Measurements from ENCODE around the gene RAPGEFL1.

The RAPGEFL1 gene

GRCh38 chr17:40145476-40145875 lies 31.8 kb upstream of the RAPGEFL1 start:
- peaks cover 25% of the 10 kb centered on the region for H4K20me1 ChIP-seq (ENCODE audit: insufficient read depth, low read length, poor library complexity, severe bottlenecking)
- no peaks in the 10 kb centered on the region for H3K27me3 ChIP-seq (ENCODE audit: insufficient read depth, low read length, poor library complexity, severe bottlenecking)
- H3K9me3 ChIP-seq (ENCODE audit: insufficient read depth, low read depth, low read length): no peaks in the 10 kb centered on the region
- no peak overlapping the region for H3K9ac ChIP-seq (ENCODE audit: low read depth, low read length, poor library complexity, severe bottlenecking)
- TF ChIP-seq CTCF (conservative IDR thresholded peaks at IDR 0.05; ENCODE audit: low read length): no peak
- no peak for TF ChIP-seq EZH2phosphoT487 (IDR thresholded peaks at IDR 0.05; ENCODE audit: borderline replicate concordance)
- H3K79me2 ChIP-seq (ENCODE audit: insufficient read depth, low read length): peaks cover 69% of the 10 kb centered on the region
- no peak overlapping the region for H3K4me3 ChIP-seq (ENCODE audit: low read length, poor library complexity, severe bottlenecking)
- peaks cover 22% of the 10 kb centered on the region; the same call in 1 of the 2 replicates for H3K36me3 ChIP-seq (ENCODE audit: insufficient read depth, low read length)
- no peaks in the 10 kb centered on the region for H3K9me2 ChIP-seq (replicated peaks; ENCODE audit: low read depth, low read length)
- H3F3A ChIP-seq (ENCODE audit: low read depth): no peaks in the 10 kb centered on the region
- H3K4me2 ChIP-seq (ENCODE audit: low read depth, low read length, poor library complexity, severe bottlenecking): no peak overlapping the region
- H2AFZ ChIP-seq (ENCODE audit: low read length): no peak overlapping the region
- H3K4me1 ChIP-seq (ENCODE audit: insufficient read depth, low read length, poor library complexity, severe bottlenecking): peaks cover 31% of the 10 kb centered on the region

GRCh38 chr17:40148527-40148926 lies 28.7 kb upstream of the RAPGEFL1 start:
- Histone ChIP-seq H3K9me3 (ENCODE audit: insufficient read depth, low read depth, low read length) (no peaks in the 10 kb centered on the region), H3K9ac (ENCODE audit: low read depth, low read length, poor library complexity, severe bottlenecking) (no peak overlapping the region), H3F3A (ENCODE audit: low read depth) (no peaks in the 10 kb centered on the region), H2AFZ (ENCODE audit: low read length) (no peak overlapping the region), H3K36me3 (ENCODE audit: insufficient read depth, low read length) (peaks cover 36% of the 10 kb centered on the region; the same call in 1 of the 2 replicates), H3K4me2 (ENCODE audit: low read depth, low read length, poor library complexity, severe bottlenecking) (peak overlapping the region; percentile 59), H3K9me2 (replicated peaks; ENCODE audit: low read depth, low read length) (no peaks in the 10 kb centered on the region), H3K27me3 (ENCODE audit: insufficient read depth, low read length, poor library complexity, severe bottlenecking) (no peaks in the 10 kb centered on the region), H3K4me3 (ENCODE audit: low read length, poor library complexity, severe bottlenecking) (no peak overlapping the region), H3K79me2 (ENCODE audit: insufficient read depth, low read length) (peaks cover 71% of the 10 kb centered on the region), H3K4me1 (ENCODE audit: insufficient read depth, low read length, poor library complexity, severe bottlenecking) (peaks cover 20% of the 10 kb centered on the region), H4K20me1 (ENCODE audit: insufficient read depth, low read length, poor library complexity, severe bottlenecking) (peaks cover 34% of the 10 kb centered on the region)
- TF ChIP-seq EZH2phosphoT487 (IDR thresholded peaks at IDR 0.05; ENCODE audit: borderline replicate concordance) (no peak), CTCF (conservative IDR thresholded peaks at IDR 0.05; ENCODE audit: low read length) (no peak)

- peaks cover 37% of the 10 kb centered on the region for H4K20me1 ChIP-seq (ENCODE audit: insufficient read depth, low read length, poor library complexity, severe bottlenecking)
- H3K9ac ChIP-seq (ENCODE audit: low read depth, low read length, poor library complexity, severe bottlenecking): no peak overlapping the region
- H3K27me3 ChIP-seq (ENCODE audit: insufficient read depth, low read length, poor library complexity, severe bottlenecking): no peaks in the 10 kb centered on the region
- no peak for TF ChIP-seq EZH2phosphoT487 (IDR thresholded peaks at IDR 0.05; ENCODE audit: borderline replicate concordance)
- no peak for TF ChIP-seq CTCF (conservative IDR thresholded peaks at IDR 0.05; ENCODE audit: low read length)
- H3K4me2 ChIP-seq (ENCODE audit: low read depth, low read length, poor library complexity, severe bottlenecking): no peak overlapping the region
- no peak overlapping the region for H2AFZ ChIP-seq (ENCODE audit: low read length)
- no peaks in the 10 kb centered on the region for H3K9me2 ChIP-seq (replicated peaks; ENCODE audit: low read depth, low read length)
- peaks cover 20% of the 10 kb centered on the region for H3K4me1 ChIP-seq (ENCODE audit: insufficient read depth, low read length, poor library complexity, severe bottlenecking)
- no peak overlapping the region for H3K4me3 ChIP-seq (ENCODE audit: low read length, poor library complexity, severe bottlenecking)
- H3K79me2 ChIP-seq (ENCODE audit: insufficient read depth, low read length): peaks cover 89% of the 10 kb centered on the region
- no peaks in the 10 kb centered on the region for H3K9me3 ChIP-seq (ENCODE audit: insufficient read depth, low read depth, low read length)
- no peaks in the 10 kb centered on the region for H3F3A ChIP-seq (ENCODE audit: low read depth)
- peaks cover 48% of the 10 kb centered on the region; the same call in 1 of the 2 replicates for H3K36me3 ChIP-seq (ENCODE audit: insufficient read depth, low read length)
These were observed 27.0 kb upstream of the RAPGEFL1 start for GRCh38 chr17:40150276-40150675.
